ENCODE measurements around the gene CDK18. TPM values are rescaled to one million over a fixed set of nuclear protein-coding genes. Genes with fewer than 3 reads are reported as not detected.

The CDK18 gene
- total RNA-seq, 2 donors from 2014 or later, result 58.1 to 88.7 TPM

DNA sequence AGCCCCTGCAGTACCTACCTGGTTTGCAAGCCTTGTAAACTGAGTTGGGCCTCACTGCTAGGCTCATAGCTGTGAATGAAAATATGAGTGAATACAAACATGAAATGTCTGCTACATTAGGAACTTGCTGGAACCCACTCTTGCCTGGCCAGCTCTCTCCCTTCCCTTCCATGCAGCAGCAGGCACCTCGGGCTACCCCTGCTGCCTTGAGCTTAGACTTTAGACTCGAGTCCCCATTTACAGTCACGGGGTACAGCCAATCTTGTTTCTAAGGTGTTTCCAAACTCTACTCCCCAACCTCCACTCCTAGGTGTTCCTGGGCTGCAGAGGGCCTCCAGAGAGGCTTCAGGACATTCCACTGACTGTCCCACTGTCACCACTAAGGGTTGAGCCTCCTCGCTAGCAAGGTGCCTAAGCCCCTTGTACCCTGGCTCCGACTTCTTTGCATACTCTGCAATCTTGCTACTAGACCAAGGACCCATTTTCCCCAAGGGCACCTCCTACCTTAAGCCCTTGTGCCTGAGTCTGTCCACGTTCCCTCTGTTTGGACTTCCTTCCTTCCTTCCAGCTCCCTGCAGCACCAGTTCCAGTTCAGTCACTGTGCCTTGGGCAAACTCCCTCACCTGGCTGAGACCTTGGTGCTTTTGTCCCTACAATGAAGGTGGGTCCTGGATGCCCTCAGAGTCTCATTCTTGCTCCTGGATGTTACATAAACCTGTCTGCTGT, 36.9 kb downstream of the CDK18 start:
- no peak overlapping the region for H3K4me3 Mint-ChIP-seq
- Histone ChIP-seq H3K27me3 (ENCODE audit: control insufficient read depth, insufficient read depth, low read length, poor library complexity, severe bottlenecking) (peaks cover 29% of the 10 kb centered on the region), H3K4me1 (ENCODE audit: control insufficient read depth, insufficient read depth, low read length) (no peaks in the 10 kb centered on the region), H3K4me3 (ENCODE audit: low read length) (no peak overlapping the region), H3K9ac (ENCODE audit: extremely low read depth, low read length, poor library complexity, severe bottlenecking) (no peak overlapping the region), H3K36me3 (ENCODE audit: control insufficient read depth, insufficient read depth, low read length) (no peaks in the 10 kb centered on the region), H3K27ac (ENCODE audit: low read depth, low read length) (no peak overlapping the region), H3K9me3 (ENCODE audit: control insufficient read depth, low read length) (peaks cover 13% of the 10 kb centered on the region)
- no peak overlapping the region for H3K27ac Mint-ChIP-seq
- no peaks in the 10 kb centered on the region for H3K36me3 Mint-ChIP-seq (ENCODE audit: low read depth)
- TF ChIP-seq, protein P1, sequence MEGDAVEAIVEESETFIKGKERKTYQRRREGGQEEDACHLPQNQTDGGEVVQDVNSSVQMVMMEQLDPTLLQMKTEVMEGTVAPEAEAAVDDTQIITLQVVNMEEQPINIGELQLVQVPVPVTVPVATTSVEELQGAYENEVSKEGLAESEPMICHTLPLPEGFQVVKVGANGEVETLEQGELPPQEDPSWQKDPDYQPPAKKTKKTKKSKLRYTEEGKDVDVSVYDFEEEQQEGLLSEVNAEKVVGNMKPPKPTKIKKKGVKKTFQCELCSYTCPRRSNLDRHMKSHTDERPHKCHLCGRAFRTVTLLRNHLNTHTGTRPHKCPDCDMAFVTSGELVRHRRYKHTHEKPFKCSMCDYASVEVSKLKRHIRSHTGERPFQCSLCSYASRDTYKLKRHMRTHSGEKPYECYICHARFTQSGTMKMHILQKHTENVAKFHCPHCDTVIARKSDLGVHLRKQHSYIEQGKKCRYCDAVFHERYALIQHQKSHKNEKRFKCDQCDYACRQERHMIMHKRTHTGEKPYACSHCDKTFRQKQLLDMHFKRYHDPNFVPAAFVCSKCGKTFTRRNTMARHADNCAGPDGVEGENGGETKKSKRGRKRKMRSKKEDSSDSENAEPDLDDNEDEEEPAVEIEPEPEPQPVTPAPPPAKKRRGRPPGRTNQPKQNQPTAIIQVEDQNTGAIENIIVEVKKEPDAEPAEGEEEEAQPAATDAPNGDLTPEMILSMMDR (conservative IDR thresholded peaks at IDR 0.05), result no peak
- peaks cover 19% of the 10 kb centered on the region for H3K9me3 Mint-ChIP-seq
- 93% methylated on average over 4 to 6 of the region's 6 CpGs for whole genome bisulfite sequencing, 2 experiments (ENCODE audit: insufficient coverage in 1 of 2, insufficient read length in 1 of 2)
- peak; percentile 37 for DNase-seq
- H3K4me1 Mint-ChIP-seq, result peaks cover 8% of the 10 kb centered on the region
- H3K27me3 Mint-ChIP-seq (ENCODE audit: insufficient read depth), result peaks cover 67% of the 10 kb centered on the region

DNA sequence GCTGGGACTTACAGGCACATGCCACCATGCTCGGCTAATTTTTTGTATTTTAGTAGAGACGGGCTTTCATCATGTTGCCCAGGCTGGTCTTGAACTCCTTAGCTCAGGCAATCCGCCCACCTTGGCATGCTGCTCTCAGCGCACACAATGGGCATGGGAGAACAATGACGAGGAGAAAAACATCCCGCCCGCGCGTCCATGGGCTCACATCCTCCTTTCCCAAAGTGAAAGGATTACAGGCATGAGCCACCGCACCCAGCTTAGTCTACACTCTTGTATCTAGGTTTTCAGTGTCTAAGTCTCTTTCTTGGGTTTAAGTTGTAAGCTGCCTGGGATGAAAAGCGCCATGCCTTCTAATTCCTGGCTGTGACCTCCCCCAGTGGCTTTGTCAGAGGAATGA, 37.9 kb downstream of the CDK18 start:
- H3K27me3 ChIP-seq (ENCODE audit: control insufficient read depth, insufficient read depth, low read length, poor library complexity, severe bottlenecking), result peaks cover 23% of the 10 kb centered on the region
- Mint-ChIP-seq H3K4me1 (peaks cover 8% of the 10 kb centered on the region), H3K4me3 (no peak overlapping the region), H3K27me3 (ENCODE audit: insufficient read depth) (peaks cover 57% of the 10 kb centered on the region), H3K36me3 (ENCODE audit: low read depth) (no peaks in the 10 kb centered on the region), H3K27ac (no peak overlapping the region), H3K9me3 (peaks cover 19% of the 10 kb centered on the region)
- peak; percentile 38 for DNase-seq
- H3K36me3 ChIP-seq (ENCODE audit: control insufficient read depth, insufficient read depth, low read length), result no peaks in the 10 kb centered on the region
- H3K4me1 ChIP-seq (ENCODE audit: control insufficient read depth, insufficient read depth, low read length), result no peaks in the 10 kb centered on the region
- H3K9me3 ChIP-seq (ENCODE audit: control insufficient read depth, low read length), result peaks cover 13% of the 10 kb centered on the region
- 81 to 86% methylated on average over 6 to 11 of the region's 11 CpGs for WGBS, 2 experiments (ENCODE audit: insufficient coverage in 1 of 2, insufficient read length in 1 of 2)
- TF ChIP-seq, protein P1 (conservative IDR thresholded peaks at IDR 0.05), result no peak
- no peak overlapping the region for H3K4me3 ChIP-seq (ENCODE audit: low read length)
- no peak overlapping the region for H3K9ac ChIP-seq (ENCODE audit: extremely low read depth, low read length, poor library complexity, severe bottlenecking)
- no peak overlapping the region for H3K27ac ChIP-seq (ENCODE audit: low read depth, low read length)

DNA sequence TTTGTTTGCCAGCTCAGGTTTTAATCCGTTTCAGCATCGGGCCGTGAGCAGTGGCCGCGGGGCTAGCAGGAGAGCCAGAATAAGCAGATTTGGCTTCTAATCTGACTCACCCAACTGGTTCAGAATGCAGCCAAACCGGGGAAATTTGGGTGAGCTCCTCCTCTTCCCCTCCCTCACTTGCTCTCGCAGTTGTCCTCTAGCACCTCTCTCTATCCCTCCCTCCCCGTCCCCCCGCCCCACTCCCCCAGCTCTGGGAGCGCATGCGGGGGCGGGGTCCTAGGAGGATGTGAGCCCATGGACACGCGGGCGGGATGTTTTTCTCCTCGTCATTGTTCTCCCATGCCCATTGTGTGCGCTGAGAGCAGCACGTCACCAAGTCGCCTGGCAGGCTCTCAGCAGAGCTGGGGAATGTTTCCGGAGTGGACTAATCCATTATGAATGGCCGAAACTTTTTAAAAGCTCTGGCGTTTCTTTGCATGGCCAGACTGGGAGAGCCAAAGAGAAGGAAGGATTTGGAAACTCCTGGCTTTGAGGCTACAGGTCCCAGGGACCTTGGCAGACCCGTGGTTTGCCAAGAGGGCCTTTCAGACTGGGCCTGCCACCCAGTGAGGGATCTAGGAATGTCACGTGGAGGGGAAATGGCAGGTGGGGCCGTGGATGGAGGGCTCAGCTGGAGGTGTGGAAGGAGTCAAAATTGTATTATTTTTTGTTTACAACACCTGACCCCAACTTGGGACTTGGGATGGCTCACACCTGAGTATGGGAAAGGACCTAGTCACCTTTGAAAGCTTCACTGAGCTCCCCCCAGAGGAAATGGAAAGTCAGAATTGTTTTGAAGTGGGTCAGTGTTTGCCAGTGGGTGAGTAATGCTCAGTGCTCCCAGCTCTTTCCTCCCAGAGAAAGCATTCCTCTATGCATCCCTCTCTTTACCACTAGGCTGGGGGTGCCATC, 39.2 kb downstream of the CDK18 start:
- Histone ChIP-seq H3K27ac (ENCODE audit: low read depth, low read length) (peak overlapping the region; percentile 21), H3K27me3 (ENCODE audit: control insufficient read depth, insufficient read depth, low read length, poor library complexity, severe bottlenecking) (peaks cover 30% of the 10 kb centered on the region), H3K9ac (ENCODE audit: extremely low read depth, low read length, poor library complexity, severe bottlenecking) (peak overlapping the region; percentile 23), H3K4me3 (ENCODE audit: low read length) (peak overlapping the region; percentile 39), H3K9me3 (ENCODE audit: control insufficient read depth, low read length) (peaks cover 13% of the 10 kb centered on the region), H3K4me1 (ENCODE audit: control insufficient read depth, insufficient read depth, low read length) (no peaks in the 10 kb centered on the region), H3K36me3 (ENCODE audit: control insufficient read depth, insufficient read depth, low read length) (no peaks in the 10 kb centered on the region)
- TF ChIP-seq, protein P1 (conservative IDR thresholded peaks at IDR 0.05), result peak; percentile 24
- peaks cover 19% of the 10 kb centered on the region for H3K9me3 Mint-ChIP-seq
- WGBS, 2 experiments (ENCODE audit: insufficient coverage in 1 of 2, insufficient read length in 1 of 2), result 13 to 14% methylated on average over 12 to 24 of the region's 25 CpGs
- H3K4me1 Mint-ChIP-seq, result peaks cover 8% of the 10 kb centered on the region
- peaks cover 61% of the 10 kb centered on the region for H3K27me3 Mint-ChIP-seq (ENCODE audit: insufficient read depth)
- no peaks in the 10 kb centered on the region for H3K36me3 Mint-ChIP-seq (ENCODE audit: low read depth)
- H3K27ac Mint-ChIP-seq, result peak overlapping the region; percentile 96
- H3K4me3 Mint-ChIP-seq, result peak overlapping the region; percentile 54
- DNase-seq, result peak; percentile 94
